ENCODE measurements around the gene IFIH1.
A peak's percentile ranks its signal among the peaks of the same experiment; 100 is the strongest.

IFIH1 gene

DNA sequence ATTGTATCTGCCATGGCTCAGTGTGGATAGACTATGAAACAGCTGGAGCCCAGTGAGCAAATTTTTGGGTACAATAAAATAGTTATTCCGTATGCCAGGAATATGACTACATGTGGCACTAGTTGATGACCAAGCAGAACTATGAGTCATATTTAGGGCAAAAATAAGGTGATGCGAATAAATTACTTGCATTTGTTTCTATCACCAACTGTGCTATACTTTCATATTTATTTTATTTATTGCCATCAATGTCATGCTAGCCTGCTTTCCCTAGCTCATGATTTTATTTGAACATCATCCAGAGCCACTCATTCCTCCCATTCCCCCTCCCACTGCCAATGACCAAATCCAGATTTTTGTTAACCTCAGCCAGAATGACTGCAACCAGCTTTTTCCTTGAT is 61.9 kb downstream of the IFIH1 start:
- DNase-seq = no peak

- DNase-seq = no peak
These were observed 64.1 kb downstream of the IFIH1 start for GRCh38 chr2:162254236-162254871.

- no peak for DNase-seq
These were observed 65.0 kb downstream of the IFIH1 start for GRCh38 chr2:162253435-162253834.

DNA sequence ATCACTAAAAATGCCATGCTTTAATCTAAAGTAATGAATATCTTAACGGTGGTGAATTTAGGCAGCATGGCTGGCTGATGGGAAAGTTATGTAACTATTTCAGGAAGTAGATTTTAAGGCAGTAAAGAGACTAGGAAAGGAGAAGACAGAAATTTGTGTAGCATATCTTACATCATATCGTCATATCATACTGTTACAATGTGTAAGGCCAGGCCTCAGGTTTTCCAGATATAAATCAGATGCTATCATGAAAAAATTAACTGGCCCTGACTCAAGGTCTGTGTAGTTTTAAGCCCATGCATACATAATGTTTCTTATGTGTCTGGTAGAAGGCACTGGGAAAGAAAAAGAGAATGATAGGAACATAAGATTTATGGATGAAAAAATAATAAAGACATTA is 66.3 kb downstream of the IFIH1 start:
- no peak for DNase-seq

DNA sequence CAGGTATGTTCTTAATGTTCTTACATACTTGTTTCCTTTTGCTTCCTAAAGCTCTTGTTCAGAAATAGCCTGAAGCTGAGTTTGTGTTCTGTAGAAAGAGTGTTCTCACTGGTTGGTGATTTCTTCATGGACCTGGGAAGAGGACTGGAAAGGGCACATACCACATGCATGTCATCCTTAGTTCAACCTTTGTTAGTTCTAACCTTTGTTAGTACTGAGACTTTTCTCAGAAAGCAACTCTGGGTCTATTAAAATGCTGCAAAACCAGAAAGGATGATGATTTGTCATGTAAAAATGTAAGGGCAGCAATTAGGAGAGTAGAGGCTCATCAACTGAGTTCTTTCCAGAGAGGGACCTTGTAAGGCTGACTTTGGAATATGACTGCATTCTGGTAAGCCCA is 72.7 kb downstream of the IFIH1 start:
- no peak for DNase-seq

- DNase-seq = no peak
These were observed 73.4 kb downstream of the IFIH1 start for GRCh38 chr2:162245061-162245460.

DNA sequence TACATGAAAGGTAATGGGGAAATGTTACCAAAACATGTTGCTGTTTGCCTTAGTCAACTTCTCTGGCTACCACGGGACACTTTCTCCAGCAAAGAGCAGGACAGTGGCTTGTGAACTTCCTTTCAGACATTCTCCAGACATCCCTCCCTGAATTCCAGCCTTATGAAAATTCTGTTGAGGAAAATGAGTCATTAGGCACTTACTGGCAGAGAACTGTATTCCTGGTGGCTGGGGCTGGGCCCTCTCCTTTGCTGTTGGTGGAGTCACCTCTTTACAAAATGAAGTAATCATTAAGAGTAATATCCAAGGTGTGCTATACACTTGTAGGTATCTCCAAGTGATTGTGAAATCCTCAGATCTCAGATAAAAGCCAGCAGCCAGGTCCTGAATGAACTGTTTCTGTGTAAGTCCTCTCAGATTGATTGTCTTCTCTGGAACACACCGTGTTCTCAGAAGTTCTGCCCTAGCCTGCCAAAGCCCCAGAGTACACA is 73.9 kb downstream of the IFIH1 start:
- no peak for DNase-seq

DNA sequence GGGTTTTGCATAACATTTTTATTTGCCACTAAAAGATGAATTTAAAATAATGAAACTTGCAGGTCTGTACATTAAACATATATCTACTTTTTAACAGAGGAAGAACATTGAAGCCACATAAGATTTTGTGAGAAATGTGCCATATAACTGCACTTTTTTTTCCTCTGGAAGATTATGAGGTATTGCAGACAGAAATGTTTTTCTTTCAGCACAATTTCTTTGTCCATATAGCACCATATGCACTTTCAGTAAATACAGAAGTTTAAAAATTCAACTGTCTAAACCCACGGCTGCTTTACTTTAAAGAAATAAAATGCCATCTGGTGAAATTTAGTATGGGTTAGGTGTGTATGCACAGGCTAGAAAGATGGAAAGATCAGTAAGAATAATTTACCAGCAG is 74.8 kb downstream of the IFIH1 start:
- DNase-seq = no peak

GRCh38 chr2:162243294-162243693 is 75.2 kb downstream of the IFIH1 start, which contains the start of gene FAP:
Gene FAP (minus strand): TSS chr2:162243445. CDS start chr2:162243327, 118 bp downstream.
- no peak for DNase-seq

GRCh38 chr2:162242586-162243280 is 75.8 kb downstream of the IFIH1 start:
- DNase-seq = no peak

DNA sequence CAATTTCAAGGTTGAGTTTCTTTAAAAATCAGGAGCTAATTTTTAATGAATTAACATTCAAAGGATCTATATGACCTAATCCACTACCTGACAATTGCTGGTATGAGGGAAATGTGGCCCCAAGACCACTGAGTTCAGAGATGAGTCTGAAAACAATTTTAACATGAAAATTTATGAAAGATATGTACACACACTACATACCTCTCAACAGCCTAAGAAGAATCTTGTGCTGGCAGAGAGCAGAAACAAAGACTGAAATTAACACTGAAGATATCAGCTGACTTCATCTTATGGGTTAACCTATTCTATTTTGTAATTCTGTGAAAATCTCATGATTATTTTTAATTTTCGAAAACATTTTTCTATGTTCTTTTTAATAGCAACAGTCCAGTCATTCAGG is 76.9 kb downstream of the IFIH1 start:
- DNase-seq = no peak

DNA sequence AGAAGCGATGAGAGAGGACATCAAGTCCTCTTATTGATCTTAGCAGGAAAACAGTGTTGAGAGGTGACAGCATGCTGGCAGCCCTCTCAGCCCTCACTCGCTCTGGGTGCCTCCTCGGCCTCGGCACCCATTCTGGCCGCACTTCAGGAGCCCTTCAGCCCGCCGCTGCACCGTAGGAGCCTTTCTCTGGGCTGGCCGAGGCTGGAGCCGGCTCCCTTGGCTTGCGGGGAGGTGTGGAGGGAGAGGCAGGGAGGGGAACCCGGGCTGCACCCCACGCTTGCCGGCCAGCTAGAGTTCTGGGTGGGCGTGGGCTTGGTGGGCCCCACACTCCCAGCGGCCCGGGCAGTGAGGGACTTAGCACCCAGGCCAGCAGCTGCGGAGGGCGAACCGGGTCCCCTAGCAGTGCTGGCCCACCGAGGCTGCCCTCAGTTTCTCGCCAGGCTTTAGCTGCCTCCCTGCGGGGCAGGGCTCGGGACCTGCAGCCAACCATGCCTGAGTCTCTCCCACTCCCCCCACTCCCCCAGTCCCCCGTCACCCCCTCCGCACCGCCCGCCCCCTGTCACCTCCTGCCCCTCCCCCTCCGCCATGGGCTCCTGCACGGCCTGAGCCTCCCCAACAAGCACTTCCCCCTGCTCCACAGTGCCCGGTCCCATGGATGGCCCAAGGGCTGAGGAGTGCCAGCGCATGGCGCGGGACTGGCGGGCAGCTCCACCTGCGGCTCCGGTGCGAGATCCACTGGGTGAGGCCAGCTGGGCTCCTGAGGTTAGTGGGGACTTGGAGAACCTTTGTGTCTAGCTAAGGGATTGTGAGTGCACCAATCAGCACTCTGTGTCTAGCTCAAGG is 83.6 kb downstream of the IFIH1 start:
- no peak for DNase-seq

GRCh38 chr2:162233197-162233596 is 85.3 kb downstream of the IFIH1 start:
- DNase-seq = no peak

DNA sequence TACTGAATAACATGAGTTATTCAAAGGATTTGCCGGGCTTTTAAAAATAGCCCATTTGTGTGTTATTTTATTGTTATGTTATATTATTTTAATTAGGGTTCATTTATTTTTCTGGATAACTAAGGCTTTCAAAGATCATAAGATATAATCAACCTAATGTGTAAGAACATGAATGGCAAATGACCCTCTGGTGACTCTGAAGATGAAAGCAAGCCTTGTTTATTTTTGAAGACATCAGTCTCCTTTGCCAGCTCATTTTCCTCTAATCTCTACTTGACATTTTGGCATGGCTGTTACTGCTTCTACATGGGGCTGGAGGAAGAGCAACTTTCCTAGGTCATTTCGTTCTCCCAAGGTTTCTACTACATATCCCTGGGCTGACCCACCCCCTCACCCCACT is 85.8 kb downstream of the IFIH1 start:
- DNase-seq = no peak

- no peak for DNase-seq
These were observed 86.5 kb downstream of the IFIH1 start for GRCh38 chr2:162232027-162232426.

- DNase-seq = no peak
These were observed 87.7 kb downstream of the IFIH1 start for GRCh38 chr2:162230761-162231160.

DNA sequence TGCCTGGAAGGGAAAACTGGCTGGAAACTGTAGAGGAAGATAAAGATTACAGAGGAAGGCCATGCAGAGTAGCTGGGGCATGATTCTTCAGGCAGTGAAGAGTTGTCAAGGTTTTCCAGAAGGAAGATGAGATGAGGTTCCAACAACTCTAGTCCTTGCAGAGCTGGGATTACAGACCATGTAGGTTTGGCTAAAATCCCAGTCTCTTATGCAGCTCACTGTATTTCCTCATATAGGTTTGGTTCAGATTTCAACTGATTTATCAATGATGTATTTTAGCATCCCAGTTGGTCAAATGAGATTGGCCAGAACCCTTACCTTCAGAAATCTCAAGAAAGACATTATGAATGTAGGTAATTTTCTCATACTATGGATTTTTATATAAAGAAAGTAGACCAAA is 91.6 kb downstream of the IFIH1 start:
- DNase-seq = no peak

DNA sequence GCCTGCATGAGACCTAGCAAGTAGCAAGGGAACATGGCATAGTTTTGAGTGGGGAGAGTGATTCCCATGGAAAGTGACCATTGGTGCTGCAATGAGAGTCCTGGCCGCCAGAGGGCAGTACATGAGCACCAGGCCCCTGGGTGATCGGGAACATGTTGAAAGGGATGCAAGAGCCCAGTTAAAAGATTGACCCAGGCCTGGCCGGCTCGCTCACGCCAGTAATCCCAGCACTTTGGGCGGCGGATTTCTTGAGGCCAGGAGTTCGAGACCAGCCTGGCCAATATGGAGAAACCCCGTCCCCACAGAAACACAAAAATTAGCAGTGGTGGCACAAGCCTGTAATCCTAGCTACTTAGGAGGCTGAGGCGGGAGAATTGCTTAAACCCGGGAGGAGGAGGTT is 97.4 kb downstream of the IFIH1 start:
- peak; percentile 23 for DNase-seq

DNA sequence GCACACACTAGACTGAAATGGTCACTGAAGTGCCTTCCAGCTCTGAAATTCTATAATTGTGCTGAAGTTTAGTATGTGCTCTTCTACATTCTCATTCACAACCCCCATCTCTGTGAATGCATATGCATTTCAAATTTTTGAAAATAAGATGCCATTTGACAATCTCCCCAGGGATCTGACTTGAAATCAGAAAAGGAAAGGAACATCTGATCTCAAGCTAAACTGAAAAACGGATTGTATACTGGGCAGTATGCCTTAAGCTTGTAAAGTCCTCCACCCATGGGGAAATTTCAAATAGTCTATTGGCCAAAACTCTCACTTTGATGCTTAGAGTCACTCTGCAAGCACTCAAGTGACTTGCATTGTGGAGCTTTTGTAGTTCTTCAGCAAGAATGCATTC is 98.1 kb downstream of the IFIH1 start:
- no peak for DNase-seq

DNA sequence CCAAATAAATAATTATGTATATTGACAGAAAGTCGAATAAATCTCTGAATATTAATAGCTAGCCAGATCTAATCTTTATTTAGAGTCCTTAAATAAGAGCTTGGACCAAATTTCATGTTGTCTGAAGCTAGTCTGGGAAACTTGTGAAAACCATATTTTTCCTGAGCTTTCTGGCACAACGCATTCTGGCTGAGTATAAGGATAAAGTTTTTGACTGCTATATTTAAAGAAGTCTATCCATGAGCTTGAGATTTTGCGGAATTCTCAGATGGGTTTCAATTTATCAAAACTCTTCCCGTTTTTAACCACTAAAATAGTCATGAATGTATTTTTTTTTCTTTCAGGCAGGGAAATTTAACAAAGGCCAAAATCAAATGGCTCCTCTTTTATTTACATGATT is 99.1 kb downstream of the IFIH1 start:
- DNase-seq = no peak

DNA sequence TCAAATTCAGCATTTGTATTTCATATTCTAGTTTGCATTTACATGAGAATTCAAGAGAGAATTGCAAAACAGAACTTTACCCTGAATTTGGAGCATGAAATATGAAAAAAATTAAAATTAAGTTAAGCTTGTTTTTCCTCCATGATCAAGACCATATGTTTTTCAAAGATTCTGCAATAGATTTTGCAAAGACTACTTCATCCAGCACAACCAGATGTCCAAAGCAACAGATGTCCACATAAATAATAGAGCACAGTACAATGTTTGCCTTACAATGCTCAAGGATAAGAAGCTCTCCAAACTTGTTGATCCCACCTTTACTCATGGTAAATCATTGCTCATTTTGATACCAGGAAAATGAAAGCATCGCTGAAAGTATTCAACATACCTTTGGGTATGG is 100.9 kb downstream of the IFIH1 start:
- DNase-seq = no peak

All from effector CD8-positive, alpha-beta T cell (primary cell).